Measurements from ENCODE around the gene CTSE.

- TF ChIP-seq FOXM1 (IDR thresholded peaks at IDR 0.05; ENCODE audit: borderline replicate concordance, low read depth) (no peak), MAX (IDR thresholded peaks at IDR 0.05) (no peak), RAD21 (IDR thresholded peaks at IDR 0.05; ENCODE audit: low read depth) (no peak), EP300 (IDR thresholded peaks at IDR 0.05; ENCODE audit: borderline replicate concordance) (no peak), REST (IDR thresholded peaks at IDR 0.05; ENCODE audit: low read depth) (no peak), TEAD4 (IDR thresholded peaks at IDR 0.05) (no peak), NFIC (IDR thresholded peaks at IDR 0.05) (no peak)
Observed at GRCh38 chr1:206039046-206039973, 15.6 kb upstream of the CTSE start.

All from Ishikawa (cell line).